Activated T-cell treated with anti-CD3 and anti-CD28 coated beads, Interleukin-2, amount 50 U/mL, for 1 hour (primary cell): ENCODE results near the gene MMP21.

Experiments
- DNase-seq: peaks from one replicate; pipeline ENCODE4 v3.0.0-alpha.2; 2020

MMP21 gene

GRCh38 chr10:125788156-125789034 is 12.8 kb upstream of the MMP21 start:
- no peak for DNase-seq

GRCh38 chr10:125785791-125786190 is 10.2 kb upstream of the MMP21 start:
- DNase-seq = no peak

DNA sequence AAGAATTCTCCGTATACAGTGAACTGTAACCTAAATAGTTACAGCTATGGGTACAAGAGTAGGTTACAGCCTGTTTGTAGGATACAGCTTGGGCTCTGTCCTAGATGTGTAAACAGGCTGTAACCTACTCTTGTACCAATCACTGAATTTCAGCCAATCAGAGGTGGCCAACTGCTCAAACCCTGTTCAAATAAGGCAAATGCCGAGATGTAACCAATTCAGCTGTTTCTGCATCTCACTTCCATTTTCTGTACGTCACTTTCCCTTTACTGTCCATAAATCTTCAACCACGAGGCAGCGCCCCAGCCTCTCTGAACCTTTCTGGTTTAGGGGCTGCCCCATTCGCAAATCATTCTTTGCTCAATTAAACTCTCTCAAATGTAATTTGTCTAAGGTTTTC is 8.3 kb upstream of the MMP21 start:
- DNase-seq = no peak

- DNase-seq = no peak
Measured at GRCh38 chr10:125783408-125783807, 7.8 kb upstream of the MMP21 start.

- no peak for DNase-seq
Measured at GRCh38 chr10:125782616-125783015, 7.0 kb upstream of the MMP21 start.

DNA sequence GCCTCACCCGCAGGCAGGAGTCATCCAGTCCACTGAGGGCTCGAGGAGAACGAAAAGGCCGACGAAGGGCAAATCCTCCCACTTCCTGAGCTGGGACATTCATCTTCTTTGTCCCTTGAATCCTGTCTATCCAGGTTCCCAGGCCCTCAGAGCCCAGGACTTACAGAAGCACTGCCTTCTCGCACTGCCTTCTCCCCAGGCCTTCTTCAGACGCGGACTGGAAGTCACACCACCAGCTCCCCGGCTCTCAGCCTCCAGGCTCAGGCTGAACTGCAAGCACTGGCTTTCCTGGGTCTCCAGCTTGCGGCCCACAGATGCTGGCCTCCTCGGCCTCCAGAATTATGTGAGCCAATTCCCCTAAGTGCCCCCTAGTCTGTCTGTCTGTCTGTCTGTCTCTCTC is 6.4 kb upstream of the MMP21 start:
- no peak for DNase-seq

GRCh38 chr10:125781374-125781773 is 5.8 kb upstream of the MMP21 start:
- DNase-seq = no peak

GRCh38 chr10:125779403-125780327 is 4.0 kb upstream of the MMP21 start:
- no peak for DNase-seq

GRCh38 chr10:125778556-125778955 is 2.9 kb upstream of the MMP21 start:
- DNase-seq = no peak

GRCh38 chr10:125777806-125778205 is 2.2 kb upstream of the MMP21 start:
- no peak for DNase-seq

DNA sequence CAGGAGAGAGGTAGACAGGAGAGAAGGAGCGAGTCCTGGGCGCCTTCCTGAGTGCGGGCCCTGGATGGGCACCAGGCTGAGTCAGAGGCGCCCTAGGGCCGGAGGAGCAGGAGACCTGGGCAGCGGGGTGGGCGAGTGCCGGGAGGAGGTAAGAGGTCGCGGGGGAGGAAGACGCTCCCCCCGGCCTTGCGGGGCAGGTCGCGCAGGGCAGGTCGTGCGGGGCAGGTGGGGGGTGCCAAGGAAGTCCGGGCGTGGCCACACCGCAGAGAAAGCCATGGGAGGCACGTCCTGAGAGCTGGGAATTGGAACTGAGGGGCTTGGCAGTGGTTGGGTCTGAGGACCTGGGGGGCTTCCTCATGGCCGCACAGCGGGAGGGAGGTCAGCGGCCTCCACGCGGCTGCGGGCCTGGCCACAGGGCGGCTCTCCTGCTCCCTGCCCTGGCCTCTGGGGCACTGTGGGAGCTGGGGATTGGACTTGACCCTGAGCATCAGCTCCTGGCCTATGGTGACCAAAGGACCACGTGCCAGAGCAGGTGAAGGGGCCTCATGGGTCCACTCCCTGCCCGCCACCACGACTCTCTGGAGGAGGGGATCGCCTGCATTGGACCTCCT is 935 bp downstream of the MMP21 start:
- DNase-seq = no peak

DNA sequence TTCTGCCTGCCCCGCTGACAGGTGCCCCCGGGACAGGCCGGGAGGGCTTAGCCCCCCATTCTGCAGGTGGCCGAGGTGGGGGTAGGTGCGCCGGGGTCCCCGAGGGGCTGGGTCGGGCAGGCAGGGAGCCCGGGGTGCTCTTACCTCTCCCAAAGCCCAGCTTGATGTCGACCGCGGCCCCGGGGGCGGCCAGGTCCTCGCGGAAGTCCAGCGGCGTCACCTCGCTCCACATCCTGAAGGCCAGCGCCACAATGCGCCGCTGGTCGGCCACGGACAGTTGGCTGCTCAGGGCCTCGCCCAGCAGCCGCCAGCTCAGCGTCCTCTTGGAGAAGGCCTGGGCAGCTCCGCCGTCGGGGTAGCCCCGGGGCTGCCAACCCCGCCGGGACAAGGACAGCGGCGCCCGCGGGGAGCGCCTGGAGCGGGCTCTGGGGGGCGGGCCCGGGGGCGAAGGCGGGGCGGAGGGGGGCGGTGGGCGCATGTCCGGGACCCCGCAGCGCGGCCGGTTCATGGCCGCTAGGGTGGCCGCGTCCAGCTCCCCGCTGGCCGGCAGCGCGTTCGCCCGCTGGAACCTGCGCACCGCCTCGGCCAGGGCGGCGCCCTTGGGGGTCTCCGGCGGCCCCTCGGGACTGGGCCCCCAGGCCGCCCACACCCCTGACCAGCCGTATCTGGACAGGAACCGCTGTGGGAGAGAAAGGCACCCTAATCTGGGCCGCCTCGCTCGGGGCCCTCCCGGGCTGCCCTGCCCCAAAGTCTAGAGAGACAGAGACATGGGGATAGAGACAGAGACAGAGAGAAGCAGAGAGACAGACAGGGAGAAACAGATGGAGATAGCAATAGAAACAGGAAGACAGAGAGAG is 1.7 kb downstream of the MMP21 start:
- no peak for DNase-seq

GRCh38 chr10:125772864-125773180 is 2.8 kb downstream of the MMP21 start:
- no peak for DNase-seq

GRCh38 chr10:125772112-125772863 is 3.3 kb downstream of the MMP21 start:
- no peak for DNase-seq

GRCh38 chr10:125770844-125771243 is 4.8 kb downstream of the MMP21 start:
- no peak for DNase-seq

- DNase-seq = no peak
Measured at GRCh38 chr10:125769175-125769574, 6.4 kb downstream of the MMP21 start.

GRCh38 chr10:125768219-125768855 is 7.3 kb downstream of the MMP21 start:
- no peak for DNase-seq

DNA sequence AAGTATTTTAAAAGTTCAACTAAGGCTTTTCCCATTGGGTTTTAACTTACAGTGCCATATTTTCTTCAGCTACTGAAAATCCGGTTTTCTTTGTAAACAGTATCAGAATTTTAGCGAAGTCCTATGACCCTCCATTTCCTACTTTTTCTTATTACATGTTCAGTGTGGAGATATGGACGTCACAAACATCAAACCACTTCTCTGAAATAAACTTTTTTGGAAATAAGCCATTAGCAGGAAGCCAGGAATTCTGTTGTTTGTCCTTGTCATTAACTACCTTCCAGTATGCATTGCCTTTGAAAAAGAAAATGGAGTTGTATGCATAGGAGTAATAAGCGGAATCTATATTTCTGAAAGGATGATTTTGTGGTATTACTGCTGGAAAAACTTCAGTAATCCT is 9.1 kb downstream of the MMP21 start:
- no peak for DNase-seq

DNA sequence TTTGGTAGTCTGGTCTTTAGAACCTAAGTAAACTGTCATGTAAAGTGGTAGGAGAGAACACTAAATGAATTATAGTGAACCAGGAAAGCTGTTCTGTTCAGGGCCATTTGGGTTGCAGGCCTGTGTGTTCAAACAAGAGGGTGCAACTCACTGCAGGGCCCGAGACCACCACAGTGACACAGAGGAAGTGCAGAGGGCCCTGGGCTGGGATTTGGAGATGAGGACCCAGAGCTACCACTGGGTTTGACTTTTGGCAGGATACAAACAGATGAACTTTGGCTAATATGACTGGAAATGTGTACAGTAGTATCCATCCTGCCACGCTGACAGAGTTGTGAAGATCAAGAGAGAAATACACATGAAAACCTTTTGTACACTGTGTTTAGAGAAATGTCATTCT is 9.8 kb downstream of the MMP21 start:
- no peak for DNase-seq

DNA sequence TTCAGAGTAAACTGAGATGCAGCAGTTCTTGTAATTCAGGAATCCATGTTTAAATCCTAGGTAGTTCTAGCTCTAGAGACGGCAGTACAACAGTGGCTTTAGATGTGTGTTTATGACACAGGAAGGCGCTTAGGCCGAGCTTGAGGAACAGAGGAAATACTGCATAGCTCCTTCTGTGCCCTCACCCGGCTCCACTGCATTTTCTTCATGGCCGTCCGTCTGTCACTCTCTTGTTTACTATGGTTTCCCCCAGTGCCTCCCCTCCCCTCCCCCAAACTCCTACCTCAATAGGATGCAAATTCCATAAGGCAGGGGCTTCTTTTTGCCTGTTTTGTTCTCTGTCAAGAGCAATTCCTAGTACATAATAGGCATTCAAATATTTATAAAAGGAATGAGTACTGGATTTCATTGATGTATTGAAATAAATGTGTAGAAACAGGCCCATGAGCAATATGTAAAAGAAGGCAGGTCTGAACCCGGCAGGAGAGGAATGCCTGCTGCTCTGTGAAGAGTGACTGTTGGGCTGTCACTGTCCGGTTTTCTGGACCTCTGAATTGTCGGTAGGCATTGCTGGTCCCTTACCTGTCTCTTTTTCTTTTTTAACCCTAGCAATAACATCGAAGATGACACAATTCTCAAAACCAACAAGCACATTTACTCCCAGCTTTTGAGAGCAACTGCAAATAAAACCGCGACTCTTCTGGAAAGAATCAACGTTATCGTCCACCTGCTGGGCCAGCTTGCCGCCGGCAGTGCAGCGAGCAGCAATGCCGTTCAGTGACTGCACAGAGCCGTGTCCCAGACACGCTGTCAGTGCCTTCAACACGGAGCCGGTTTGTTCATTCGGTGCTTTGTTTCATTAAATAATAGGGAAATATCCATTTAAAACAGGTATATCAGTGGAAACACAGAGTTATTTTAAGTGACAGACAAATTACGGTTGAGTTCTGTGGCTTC is 12.7 kb downstream of the MMP21 start:
- DNase-seq = no peak
